ENCODE results near the gene CCRL2. TPM values are rescaled to one million over a fixed set of nuclear protein-coding genes. Genes with fewer than 3 reads are reported as not detected.
"Not testable (repeated sequence)": the region's sequence is repeated elsewhere in the genome, so short reads cannot be mapped to it uniquely, and the experiment has no call there.

Gene CCRL2
- total RNA-seq, 4 donors from 2014 or later: 0.33 to 1.5 (median 0.81) TPM

GRCh38 chr3:46423588-46423987, 16.5 kb downstream of the CCRL2 start:
- 66 to 78% methylated on average over 5 of the region's 5 CpGs for WGBS, 2 donors
- no peak overlapping the region for H3K27ac ChIP-seq
- no peak overlapping the region for H3K4me3 ChIP-seq (replicated peaks in 1 of 3)
- no peaks in the 10 kb centered on the region for H3K4me1 ChIP-seq
- intact Hi-C loops (cut with DNase I): no loop called here
- H3K36me3 ChIP-seq: no peaks in the 10 kb centered on the region
- TF ChIP-seq POLR2A (IDR thresholded peaks at IDR 0.05) (no peak), CTCF (IDR thresholded peaks at IDR 0.05) (no peak)
- no peaks in the 10 kb centered on the region for H3K27me3 ChIP-seq
- no peaks in the 10 kb centered on the region for H3K9me3 ChIP-seq
- peak; percentile 19 to 20 for DNase-seq

DNA sequence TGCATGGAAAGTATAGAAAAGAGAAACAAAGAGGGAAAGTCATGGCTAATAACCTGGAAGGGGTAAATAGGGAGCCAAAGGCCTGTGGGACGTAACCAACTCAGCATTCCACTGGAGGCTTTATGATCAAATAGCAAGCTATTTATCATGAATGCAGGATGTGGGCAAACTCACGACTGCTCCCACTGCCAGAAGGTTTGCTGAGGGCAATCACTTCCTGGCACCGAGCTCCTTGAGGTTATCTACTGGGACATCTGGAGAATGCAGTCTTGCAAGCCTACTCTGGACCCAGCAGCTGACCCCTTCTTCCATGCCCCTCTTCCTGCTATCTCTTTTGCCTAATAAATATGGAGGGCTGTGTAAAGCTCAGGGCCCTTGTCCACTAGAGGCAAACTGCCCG, 19.4 kb downstream of the CCRL2 start:
- H3K36me3 ChIP-seq; intact Hi-C loops (cut with DNase I); H3K27ac ChIP-seq; H3K27me3 ChIP-seq; H3K4me1 ChIP-seq; H3K4me3 ChIP-seq (replicated peaks in 1 of 3); DNase-seq; H3K9me3 ChIP-seq: not testable (repeated sequence)
- WGBS, 2 donors: 74 to 77% methylated on average over 4 of the region's 4 CpGs

- H3K27ac ChIP-seq; H3K36me3 ChIP-seq; H3K9me3 ChIP-seq; H3K4me3 ChIP-seq (replicated peaks in 1 of 3); intact Hi-C loops (cut with DNase I); H3K27me3 ChIP-seq; DNase-seq; H3K4me1 ChIP-seq: not testable (repeated sequence)
- WGBS, 2 donors: 77 to 83% methylated on average over 8 of the region's 8 CpGs
Measured at GRCh38 chr3:46427404-46427803, 20.3 kb downstream of the CCRL2 start.

GRCh38 chr3:46427916-46428833, 21.1 kb downstream of the CCRL2 start:
- intact Hi-C loops (cut with DNase I): no loop called here
- H3K4me1 ChIP-seq: no peaks in the 10 kb centered on the region
- H3K27ac ChIP-seq: no peak overlapping the region
- 83 to 88% methylated on average over 10 of the region's 10 CpGs for WGBS, 2 donors
- TF ChIP-seq CTCF (IDR thresholded peaks at IDR 0.05) (no peak), POLR2A (IDR thresholded peaks at IDR 0.05) (no peak)
- no peaks in the 10 kb centered on the region for H3K9me3 ChIP-seq
- DNase-seq: no peak
- no peaks in the 10 kb centered on the region for H3K36me3 ChIP-seq
- no peak overlapping the region for H3K4me3 ChIP-seq (replicated peaks in 1 of 3)
- no peaks in the 10 kb centered on the region for H3K27me3 ChIP-seq

DNA sequence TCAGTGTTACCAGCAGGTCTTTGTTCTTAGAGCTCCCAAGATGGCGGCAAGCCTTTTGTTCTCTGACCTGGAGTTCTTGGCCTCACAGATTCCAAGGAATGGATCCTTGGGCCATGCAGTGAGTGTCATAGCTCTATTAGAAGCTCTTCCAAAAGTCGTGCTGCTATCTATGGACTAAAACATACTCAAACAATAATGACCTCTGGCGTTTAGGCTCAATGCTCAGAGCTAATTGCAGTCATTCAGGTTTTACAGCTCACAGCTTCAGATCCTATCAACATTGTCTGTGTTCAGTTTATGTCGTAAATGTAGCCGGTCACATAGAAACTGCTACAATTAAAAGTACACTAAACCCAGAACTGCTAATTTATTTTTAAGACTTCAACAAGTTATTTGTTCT, 22.2 kb downstream of the CCRL2 start:
- no peak for DNase-seq
- Histone ChIP-seq H3K4me3 (replicated peaks in 1 of 3) (no peak overlapping the region), H3K27me3 (no peaks in the 10 kb centered on the region), H3K36me3 (no peaks in the 10 kb centered on the region), H3K27ac (no peak overlapping the region), H3K9me3 (no peaks in the 10 kb centered on the region), H3K4me1 (no peaks in the 10 kb centered on the region)
- intact Hi-C loops (cut with DNase I): no loop called here
- TF ChIP-seq POLR2A (IDR thresholded peaks at IDR 0.05) (no peak), CTCF (IDR thresholded peaks at IDR 0.05) (no peak)
- WGBS, 2 donors: 82 to 91% methylated on average over 5 of the region's 5 CpGs

DNA sequence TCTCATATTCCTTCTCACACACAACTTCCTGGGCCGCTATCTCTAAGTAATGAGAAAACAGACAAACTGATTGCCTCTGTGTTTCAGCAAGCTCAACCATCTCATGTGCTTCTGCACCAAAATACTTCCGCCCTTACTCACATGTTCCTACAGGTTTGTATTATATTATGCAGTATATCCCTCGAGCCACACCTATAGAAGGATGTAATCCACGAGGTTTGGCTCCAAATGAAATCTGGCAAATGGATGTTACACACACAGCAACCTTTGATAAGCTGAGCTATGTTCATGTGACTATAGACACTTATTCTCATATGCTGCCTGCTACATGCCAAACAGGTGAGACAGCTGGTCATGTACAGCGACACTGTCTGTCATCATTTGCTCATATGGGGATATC, 22.6 kb downstream of the CCRL2 start:
- Histone ChIP-seq H3K27me3 (no peaks in the 10 kb centered on the region), H3K4me3 (replicated peaks in 1 of 3) (no peak overlapping the region)

DNA sequence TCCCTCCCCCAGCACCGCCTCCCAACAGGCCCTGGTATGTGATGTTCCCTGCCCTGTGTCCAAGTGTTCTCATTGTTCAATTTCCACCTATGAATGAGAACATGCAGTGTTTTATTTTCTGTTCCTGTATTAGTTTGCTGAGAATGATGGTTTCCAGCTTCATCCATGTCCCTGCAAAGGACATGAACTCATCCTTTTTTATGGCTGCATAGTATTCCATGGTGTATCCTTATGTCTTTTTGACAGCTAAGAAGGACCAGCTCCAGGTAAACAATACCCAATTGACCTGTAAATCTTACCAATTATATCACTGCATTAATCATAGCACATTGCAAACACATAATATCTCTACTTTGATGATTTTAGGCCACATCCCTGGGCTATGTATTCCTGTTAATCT, 23.8 kb downstream of the CCRL2 start:
- H3K27me3 ChIP-seq; intact Hi-C loops (cut with DNase I); H3K36me3 ChIP-seq; H3K9me3 ChIP-seq; H3K4me3 ChIP-seq (replicated peaks in 1 of 3); H3K27ac ChIP-seq; H3K4me1 ChIP-seq; DNase-seq: not testable (repeated sequence)
- WGBS, 2 donors: 95 to 96% methylated on average over 1 of the region's 1 CpG

More for the DNA sequence above, 22.6 kb downstream of the CCRL2 start:
- DNase-seq: no peak
- TF ChIP-seq CTCF (IDR thresholded peaks at IDR 0.05) (no peak), POLR2A (IDR thresholded peaks at IDR 0.05) (no peak)
- Histone ChIP-seq H3K36me3 (no peaks in the 10 kb centered on the region), H3K4me1 (no peaks in the 10 kb centered on the region), H3K27ac (no peak overlapping the region), H3K9me3 (no peaks in the 10 kb centered on the region)
- WGBS, 2 donors: 82 to 96% methylated on average over 5 of the region's 5 CpGs
- intact Hi-C loops (cut with DNase I): no loop called here

- H3K27me3 ChIP-seq; H3K27ac ChIP-seq; H3K4me1 ChIP-seq; H3K9me3 ChIP-seq; intact Hi-C loops (cut with DNase I); H3K4me3 ChIP-seq (replicated peaks in 1 of 3); DNase-seq; H3K36me3 ChIP-seq: not testable (repeated sequence)
- 85 to 90% methylated on average over 5 of the region's 5 CpGs for WGBS, 2 donors
Measured at GRCh38 chr3:46431905-46432304, 24.8 kb downstream of the CCRL2 start.

DNA sequence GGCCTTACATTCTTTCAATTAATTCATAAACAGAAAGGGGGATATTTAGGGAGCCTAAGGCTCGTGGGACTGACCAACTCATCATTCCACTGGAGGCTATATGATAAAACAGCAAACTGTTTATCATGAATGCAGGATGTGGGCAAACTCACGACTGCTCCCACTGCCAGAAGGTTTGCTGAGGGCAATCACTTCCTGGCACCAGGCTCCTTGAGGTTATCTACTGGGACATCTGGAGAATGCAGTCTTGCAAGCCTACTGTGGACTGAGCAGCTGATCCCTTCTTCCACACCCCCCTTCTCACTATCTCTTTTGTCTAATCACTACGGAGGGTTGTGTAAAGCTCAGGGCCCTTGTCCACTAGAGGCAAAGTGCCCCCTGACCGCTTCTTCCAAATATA, 26.1 kb downstream of the CCRL2 start:
- H3K27ac ChIP-seq; H3K4me1 ChIP-seq; intact Hi-C loops (cut with DNase I); DNase-seq; H3K36me3 ChIP-seq; H3K4me3 ChIP-seq (replicated peaks in 1 of 3); H3K9me3 ChIP-seq; H3K27me3 ChIP-seq: not testable (repeated sequence)
- 74 to 83% methylated on average over 4 of the region's 4 CpGs for WGBS, 2 donors

Measured in thyroid gland (tissue), 4 donors.